Suprapubic skin (tissue), 4 donors: ENCODE measurements around the gene AGAP1.

ENCODE experiments used
- CTCF ChIP-seq, 2 donors: fragments of 200-600 bp in 1 of 2; fragments of 450-650 bp in 1 of 2; sonication (generic) in 1 of 2; IDR thresholded peaks; one replicate each; pipeline ENCODE4 v1.5.1; 2016 to 2019; ENCODE audit warnings: antibody characterized with exemption in 2 of 2, mild to moderate bottlenecking in 1 of 2, moderate library complexity in 1 of 2
- EP300 ChIP-seq: sonication (generic); formaldehyde crosslinking; IDR thresholded peaks from one replicate; pipeline ENCODE4 v1.6.1; 2017; ENCODE audit warnings: antibody characterized with exemption
- POLR2AphosphoS5 ChIP-seq, 3 donors: sonication (generic); formaldehyde crosslinking; IDR thresholded peaks; one replicate each; pipeline ENCODE4 v1.6.1; 2017; ENCODE audit warnings: antibody characterized with exemption in 3 of 3

GRCh38 chr2:236160366-236161081 is 666.7 kb downstream of the AGAP1 start:
- no peak for TF ChIP-seq CTCF (IDR thresholded peaks at IDR 0.05)
- no peak for TF ChIP-seq POLR2AphosphoS5 (IDR thresholded peaks at IDR 0.05)
- no peak for TF ChIP-seq EP300
